ENCODE data around the gene MAST4.

Gene MAST4

GRCh38 chr5:67025457-67025856 is 429.3 kb downstream of the MAST4 start:
- no peak overlapping the region for H3K27ac ChIP-seq (ENCODE audit: low read length)
- H3K4me3 ChIP-seq (ENCODE audit: low read length in 2 of 2), result no peak overlapping the region
- no peaks in the 10 kb centered on the region for H3K27me3 ChIP-seq (ENCODE audit: control insufficient read depth in 1 of 2, insufficient read depth in 2 of 2, low read length in 2 of 2)
- H3K9me3 ChIP-seq (ENCODE audit: control insufficient read depth in 2 of 2, low read length in 2 of 2), result no peaks in the 10 kb centered on the region
- no peaks in the 10 kb centered on the region for H3K4me1 ChIP-seq (ENCODE audit: control insufficient read depth, insufficient read depth, low read length)
- no peak overlapping the region for H3K9ac ChIP-seq (ENCODE audit: low read length in 2 of 2)
- no peaks in the 10 kb centered on the region for H3K36me3 ChIP-seq (ENCODE audit: control insufficient read depth in 2 of 2, insufficient read depth in 2 of 2, low read length in 2 of 2)

- no peaks in the 10 kb centered on the region for H3K4me1 ChIP-seq (ENCODE audit: control insufficient read depth, insufficient read depth, low read length)
- no peak overlapping the region for H3K9ac ChIP-seq (ENCODE audit: low read length in 2 of 2)
- no peak overlapping the region for H3K27ac ChIP-seq (ENCODE audit: low read length)
- no peak overlapping the region for H3K4me3 ChIP-seq (ENCODE audit: low read length in 2 of 2)
- H3K27me3 ChIP-seq (ENCODE audit: control insufficient read depth in 1 of 2, insufficient read depth in 2 of 2, low read length in 2 of 2), result no peaks in the 10 kb centered on the region
- no peaks in the 10 kb centered on the region for H3K36me3 ChIP-seq (ENCODE audit: control insufficient read depth in 2 of 2, insufficient read depth in 2 of 2, low read length in 2 of 2)
- H3K9me3 ChIP-seq (ENCODE audit: control insufficient read depth in 2 of 2, low read length in 2 of 2), result no peaks in the 10 kb centered on the region
Observed at GRCh38 chr5:67026278-67026677, 430.1 kb downstream of the MAST4 start.

GRCh38 chr5:67027171-67027570 is 431.0 kb downstream of the MAST4 start:
- Histone ChIP-seq H3K27me3 (ENCODE audit: control insufficient read depth in 1 of 2, insufficient read depth in 2 of 2, low read length in 2 of 2) (no peaks in the 10 kb centered on the region), H3K4me1 (ENCODE audit: control insufficient read depth, insufficient read depth, low read length) (peaks cover 8% of the 10 kb centered on the region), H3K9me3 (ENCODE audit: control insufficient read depth in 2 of 2, low read length in 2 of 2) (no peaks in the 10 kb centered on the region)

GRCh38 chr5:67028371-67028770 is 432.2 kb downstream of the MAST4 start:
- Histone ChIP-seq H3K4me3 (ENCODE audit: low read length in 2 of 2) (no peak overlapping the region), H3K27ac (ENCODE audit: low read length) (no peak overlapping the region), H3K4me1 (ENCODE audit: control insufficient read depth, insufficient read depth, low read length) (peaks cover 9% of the 10 kb centered on the region)

More at GRCh38 chr5:67027171-67027570, 431.0 kb downstream of the MAST4 start:
- Histone ChIP-seq H3K9ac (ENCODE audit: low read length in 2 of 2) (no peak overlapping the region), H3K36me3 (ENCODE audit: control insufficient read depth in 2 of 2, insufficient read depth in 2 of 2, low read length in 2 of 2) (no peaks in the 10 kb centered on the region), H3K27ac (ENCODE audit: low read length) (no peak overlapping the region), H3K4me3 (ENCODE audit: low read length in 2 of 2) (no peak overlapping the region)

GRCh38 chr5:67028941-67029340 is 432.7 kb downstream of the MAST4 start:
- Histone ChIP-seq H3K9ac (ENCODE audit: low read length in 2 of 2) (no peak overlapping the region), H3K4me1 (ENCODE audit: control insufficient read depth, insufficient read depth, low read length) (peaks cover 9% of the 10 kb centered on the region)

More at GRCh38 chr5:67028371-67028770, 432.2 kb downstream of the MAST4 start:
- Histone ChIP-seq H3K27me3 (ENCODE audit: control insufficient read depth in 1 of 2, insufficient read depth in 2 of 2, low read length in 2 of 2) (no peaks in the 10 kb centered on the region), H3K9me3 (ENCODE audit: control insufficient read depth in 2 of 2, low read length in 2 of 2) (no peaks in the 10 kb centered on the region), H3K9ac (ENCODE audit: low read length in 2 of 2) (no peak overlapping the region), H3K36me3 (ENCODE audit: control insufficient read depth in 2 of 2, insufficient read depth in 2 of 2, low read length in 2 of 2) (no peaks in the 10 kb centered on the region)

GRCh38 chr5:67029481-67029880 is 433.3 kb downstream of the MAST4 start:
- H3K27ac ChIP-seq (ENCODE audit: low read length), result no peak overlapping the region
- H3K4me3 ChIP-seq (ENCODE audit: low read length in 2 of 2), result no peak overlapping the region
- H3K36me3 ChIP-seq (ENCODE audit: control insufficient read depth in 2 of 2, insufficient read depth in 2 of 2, low read length in 2 of 2), result no peaks in the 10 kb centered on the region
- no peaks in the 10 kb centered on the region for H3K9me3 ChIP-seq (ENCODE audit: control insufficient read depth in 2 of 2, low read length in 2 of 2)
- H3K9ac ChIP-seq (ENCODE audit: low read length in 2 of 2), result no peak overlapping the region
- H3K4me1 ChIP-seq (ENCODE audit: control insufficient read depth, insufficient read depth, low read length), result peaks cover 9% of the 10 kb centered on the region
- H3K27me3 ChIP-seq (ENCODE audit: control insufficient read depth in 1 of 2, insufficient read depth in 2 of 2, low read length in 2 of 2), result no peaks in the 10 kb centered on the region

More at GRCh38 chr5:67028941-67029340, 432.7 kb downstream of the MAST4 start:
- H3K9me3 ChIP-seq (ENCODE audit: control insufficient read depth in 2 of 2, low read length in 2 of 2), result no peaks in the 10 kb centered on the region
- H3K27ac ChIP-seq (ENCODE audit: low read length), result no peak overlapping the region
- no peak overlapping the region for H3K4me3 ChIP-seq (ENCODE audit: low read length in 2 of 2)
- H3K36me3 ChIP-seq (ENCODE audit: control insufficient read depth in 2 of 2, insufficient read depth in 2 of 2, low read length in 2 of 2), result no peaks in the 10 kb centered on the region
- H3K27me3 ChIP-seq (ENCODE audit: control insufficient read depth in 1 of 2, insufficient read depth in 2 of 2, low read length in 2 of 2), result no peaks in the 10 kb centered on the region

GRCh38 chr5:67030289-67031056 is 434.3 kb downstream of the MAST4 start:
- H3K36me3 ChIP-seq (ENCODE audit: control insufficient read depth in 2 of 2, insufficient read depth in 2 of 2, low read length in 2 of 2), result no peaks in the 10 kb centered on the region
- H3K27me3 ChIP-seq (ENCODE audit: control insufficient read depth in 1 of 2, insufficient read depth in 2 of 2, low read length in 2 of 2), result no peaks in the 10 kb centered on the region
- no peaks in the 10 kb centered on the region for H3K9me3 ChIP-seq (ENCODE audit: control insufficient read depth in 2 of 2, low read length in 2 of 2)
- peaks cover 9% of the 10 kb centered on the region for H3K4me1 ChIP-seq (ENCODE audit: control insufficient read depth, insufficient read depth, low read length)
- H3K27ac ChIP-seq (ENCODE audit: low read length), result no peak overlapping the region
- H3K9ac ChIP-seq (ENCODE audit: low read length in 2 of 2), result no peak overlapping the region
- no peak overlapping the region for H3K4me3 ChIP-seq (ENCODE audit: low read length in 2 of 2)

- Histone ChIP-seq H3K27ac (ENCODE audit: low read length) (no peak overlapping the region), H3K4me1 (ENCODE audit: control insufficient read depth, insufficient read depth, low read length) (peaks cover 9% of the 10 kb centered on the region), H3K9ac (ENCODE audit: low read length in 2 of 2) (no peak overlapping the region)
Observed at GRCh38 chr5:67031057-67031443, 434.9 kb downstream of the MAST4 start.

GRCh38 chr5:67031692-67032091 is 435.5 kb downstream of the MAST4 start:
- Histone ChIP-seq H3K27me3 (ENCODE audit: control insufficient read depth in 1 of 2, insufficient read depth in 2 of 2, low read length in 2 of 2) (no peaks in the 10 kb centered on the region), H3K4me3 (ENCODE audit: low read length in 2 of 2) (peak overlapping the region in 1 of 2 donors; percentile 35), H3K4me1 (ENCODE audit: control insufficient read depth, insufficient read depth, low read length) (peaks cover 9% of the 10 kb centered on the region), H3K9me3 (ENCODE audit: control insufficient read depth in 2 of 2, low read length in 2 of 2) (no peaks in the 10 kb centered on the region), H3K36me3 (ENCODE audit: control insufficient read depth in 2 of 2, insufficient read depth in 2 of 2, low read length in 2 of 2) (no peaks in the 10 kb centered on the region), H3K9ac (ENCODE audit: low read length in 2 of 2) (peak overlapping the region in 1 of 2 donors; percentile 23), H3K27ac (ENCODE audit: low read length) (no peak overlapping the region)

More at GRCh38 chr5:67031057-67031443, 434.9 kb downstream of the MAST4 start:
- Histone ChIP-seq H3K27me3 (ENCODE audit: control insufficient read depth in 1 of 2, insufficient read depth in 2 of 2, low read length in 2 of 2) (no peaks in the 10 kb centered on the region), H3K9me3 (ENCODE audit: control insufficient read depth in 2 of 2, low read length in 2 of 2) (no peaks in the 10 kb centered on the region), H3K36me3 (ENCODE audit: control insufficient read depth in 2 of 2, insufficient read depth in 2 of 2, low read length in 2 of 2) (no peaks in the 10 kb centered on the region), H3K4me3 (ENCODE audit: low read length in 2 of 2) (no peak overlapping the region)

- no peak overlapping the region for H3K27ac ChIP-seq (ENCODE audit: low read length)
- no peaks in the 10 kb centered on the region for H3K36me3 ChIP-seq (ENCODE audit: control insufficient read depth in 2 of 2, insufficient read depth in 2 of 2, low read length in 2 of 2)
- H3K27me3 ChIP-seq (ENCODE audit: control insufficient read depth in 1 of 2, insufficient read depth in 2 of 2, low read length in 2 of 2), result no peaks in the 10 kb centered on the region
- no peak overlapping the region for H3K9ac ChIP-seq (ENCODE audit: low read length in 2 of 2)
- no peaks in the 10 kb centered on the region for H3K9me3 ChIP-seq (ENCODE audit: control insufficient read depth in 2 of 2, low read length in 2 of 2)
- H3K4me3 ChIP-seq (ENCODE audit: low read length in 2 of 2), result no peak overlapping the region
- H3K4me1 ChIP-seq (ENCODE audit: control insufficient read depth, insufficient read depth, low read length), result peaks cover 9% of the 10 kb centered on the region
Observed at GRCh38 chr5:67032921-67033664, 436.9 kb downstream of the MAST4 start.

Data from stomach smooth muscle (tissue), 2 donors.